Fibroblast of skin of right quadriceps (primary cell): Measurements from ENCODE around the gene CDS1.
A peak's percentile ranks its signal among the peaks of the same experiment; 100 is the strongest.
"Not testable (repeated sequence)": the region's sequence is repeated elsewhere in the genome, so short reads cannot be mapped to it uniquely, and the experiment has no call there.

ENCODE experiments used
- DNase-seq: peaks from one replicate; pipeline ENCODE4 v3.0.0-alpha.2; 2013

CDS1 gene

DNA sequence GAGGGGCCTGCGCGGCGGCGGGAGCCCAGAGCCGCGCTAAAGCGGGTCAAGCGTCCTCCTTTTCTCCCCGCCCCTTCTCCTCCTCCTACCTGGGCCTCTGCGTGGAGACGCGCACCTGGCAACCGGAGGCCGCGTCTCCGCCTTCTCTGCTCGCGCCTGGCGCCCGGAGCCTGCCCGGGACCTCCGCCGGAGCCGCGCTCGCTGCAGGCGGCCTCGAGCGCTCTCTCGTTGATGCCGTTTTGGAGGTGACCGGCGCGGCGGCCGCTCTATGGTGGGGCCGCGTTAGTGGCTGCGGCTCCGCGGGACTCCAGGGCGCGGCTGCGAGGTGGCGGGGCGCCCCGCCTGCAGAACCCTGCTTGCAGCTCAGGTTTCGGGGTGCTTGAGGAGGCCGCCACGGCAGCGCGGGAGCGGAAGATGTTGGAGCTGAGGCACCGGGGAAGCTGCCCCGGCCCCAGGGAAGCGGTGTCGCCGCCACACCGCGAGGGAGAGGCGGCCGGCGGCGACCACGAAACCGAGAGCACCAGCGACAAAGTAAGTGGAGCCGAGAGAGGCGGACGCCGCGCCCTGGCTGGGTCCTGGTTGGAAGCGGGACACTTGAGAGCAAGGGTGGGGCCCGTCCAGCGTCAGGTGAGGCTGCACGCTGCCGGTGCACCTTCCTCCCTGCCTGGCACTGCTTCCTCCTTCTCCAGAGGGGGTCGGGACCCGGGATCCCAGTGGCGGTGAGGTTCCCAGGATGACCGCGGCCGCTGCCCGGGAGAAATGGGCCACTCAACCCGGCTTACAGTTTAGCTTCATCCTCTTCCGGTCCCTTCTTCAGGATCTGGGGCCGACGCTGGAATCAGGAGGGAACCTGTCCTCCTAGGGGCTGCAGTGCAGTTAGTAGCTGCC is at the start of gene CDS1:
Gene CDS1, plus strand, starts transcription at position 140 of the 888 bp plus-strand sequence. Its CDS starts 275 bp downstream, at position 415.
- no peak for DNase-seq

DNA sequence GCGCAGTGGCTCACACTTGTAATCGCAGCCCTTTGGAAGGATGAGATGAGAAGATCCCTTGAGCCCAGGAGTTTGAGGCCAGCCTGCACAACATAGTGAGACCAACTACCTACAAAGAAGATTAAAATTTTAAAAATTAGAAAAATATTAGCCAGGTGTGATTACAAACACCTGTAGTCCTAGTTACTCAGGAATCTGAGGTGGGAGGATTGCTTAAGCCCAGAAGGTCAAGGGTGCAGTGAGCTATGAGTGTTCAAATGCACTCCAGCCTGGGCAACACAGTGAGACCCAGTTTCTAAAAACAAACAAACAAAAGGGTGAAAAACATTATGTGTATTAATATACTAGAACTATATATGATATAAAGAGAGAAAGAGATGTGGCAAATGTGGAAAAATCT is 47.0 kb upstream of the CDS1 start:
- DNase-seq = no peak

DNA sequence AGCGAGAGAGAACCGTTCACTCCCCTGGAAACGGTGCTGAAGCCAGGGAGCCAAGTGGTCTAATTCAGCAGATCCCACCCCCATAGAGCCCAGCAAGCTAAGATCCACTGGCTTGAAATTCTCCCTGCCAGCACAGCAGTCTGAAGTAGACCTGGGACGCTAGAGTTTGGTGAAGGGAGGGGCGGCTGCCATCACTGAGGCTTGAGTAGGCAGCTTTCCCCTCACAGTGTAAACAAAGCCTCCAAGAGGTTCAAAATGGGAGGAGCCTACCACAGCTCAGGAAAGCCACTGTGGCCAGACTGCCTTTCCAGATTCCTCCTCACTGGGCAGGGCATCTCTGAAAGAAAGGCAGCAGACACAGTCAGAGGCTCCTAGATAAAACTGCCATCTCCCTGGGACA is 37.8 kb upstream of the CDS1 start:
- DNase-seq = no peak

DNA sequence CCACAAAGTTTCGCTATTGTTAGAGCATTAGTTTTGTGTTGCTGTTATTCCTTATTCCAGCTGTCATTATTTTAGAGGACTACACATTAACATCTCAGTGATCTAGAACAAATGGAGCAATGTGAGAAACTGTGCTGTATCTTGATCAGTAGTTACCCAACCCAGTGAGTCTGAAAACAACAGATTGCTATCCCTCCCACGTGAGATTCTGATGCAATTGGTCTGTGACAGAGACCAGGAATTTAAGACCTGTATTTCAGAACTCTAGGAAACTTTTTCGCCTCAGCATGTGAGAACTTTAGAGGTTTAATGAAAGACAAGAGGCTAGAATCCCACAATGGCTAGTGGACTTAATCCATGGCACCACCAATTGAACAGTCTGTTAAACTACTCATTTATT is 35.7 kb upstream of the CDS1 start:
- no peak for DNase-seq

DNA sequence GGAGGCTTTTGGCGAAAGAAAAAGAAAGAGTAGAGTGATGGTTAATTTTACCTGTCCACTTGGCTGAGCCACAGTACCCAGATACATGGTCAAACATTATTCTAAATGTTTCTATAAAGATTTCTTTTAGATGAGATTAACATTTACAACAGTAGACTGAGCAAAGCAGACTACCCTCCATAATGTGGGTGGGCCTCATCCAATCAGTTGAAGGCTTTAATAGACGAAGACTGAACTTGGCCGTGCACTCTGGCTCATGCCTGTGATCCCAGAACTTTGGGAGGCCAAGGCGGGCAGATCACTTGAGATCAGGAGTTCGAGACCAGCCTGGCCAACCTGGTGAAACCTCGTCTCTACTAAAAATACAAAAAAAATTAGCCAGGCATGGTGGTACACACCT is 33.7 kb upstream of the CDS1 start:
- not testable (repeated sequence) for DNase-seq

DNA sequence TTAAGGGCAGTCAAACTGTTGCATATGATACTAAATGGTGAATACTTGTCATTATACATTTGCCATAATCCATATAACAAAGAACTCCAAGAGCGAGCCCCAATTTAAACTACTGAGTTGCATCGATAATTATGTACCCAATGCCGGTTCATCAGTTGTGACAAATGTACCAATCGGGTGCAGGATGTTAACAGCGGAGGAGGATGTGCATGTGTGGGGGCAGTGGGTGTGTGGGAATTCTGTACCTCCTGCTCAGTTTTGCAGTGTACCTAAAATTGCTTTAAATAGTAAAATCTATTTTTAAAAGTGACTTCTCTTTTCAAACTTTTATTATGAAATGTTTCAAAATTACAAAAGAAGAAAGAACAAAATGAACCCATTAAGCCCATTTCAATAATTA is 20.8 kb upstream of the CDS1 start:
- no peak for DNase-seq

DNA sequence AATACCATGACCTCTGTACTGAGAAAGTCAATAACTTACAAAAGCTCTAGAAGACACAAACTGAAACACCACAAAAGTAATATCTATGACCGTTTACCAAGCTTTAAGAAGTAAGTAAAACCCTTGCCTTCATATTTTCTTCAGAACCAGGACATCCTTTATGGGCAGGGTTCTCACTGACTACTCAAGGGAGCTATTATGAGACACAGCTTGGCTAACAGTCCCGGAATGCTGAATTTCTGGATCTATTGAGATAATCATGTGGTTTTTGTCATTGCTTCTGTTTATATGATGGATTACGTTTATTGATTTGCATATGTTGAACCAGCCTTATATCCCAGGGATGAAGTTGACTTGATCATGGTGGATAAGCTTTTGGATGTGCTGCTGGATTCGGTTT is 19.9 kb upstream of the CDS1 start:
- no peak for DNase-seq

DNA sequence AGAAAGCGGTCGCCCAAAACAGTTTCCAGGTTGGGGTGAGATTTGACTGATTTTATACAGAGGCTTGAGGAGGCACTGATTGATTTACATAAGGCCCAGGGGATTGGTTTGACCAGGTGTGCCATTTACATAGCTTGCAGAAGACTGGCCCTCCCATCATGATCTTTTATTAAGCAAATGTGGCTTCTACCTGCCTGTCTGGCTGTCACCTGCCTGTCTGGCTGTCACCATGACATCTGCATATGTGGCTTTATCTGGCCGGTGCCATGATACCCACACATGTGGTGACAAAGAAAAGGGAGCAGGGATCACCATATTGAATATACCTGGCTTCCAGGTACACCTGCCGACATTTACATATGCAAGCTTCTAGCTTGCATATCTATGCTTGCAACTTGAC is 17.0 kb upstream of the CDS1 start:
- no peak for DNase-seq

DNA sequence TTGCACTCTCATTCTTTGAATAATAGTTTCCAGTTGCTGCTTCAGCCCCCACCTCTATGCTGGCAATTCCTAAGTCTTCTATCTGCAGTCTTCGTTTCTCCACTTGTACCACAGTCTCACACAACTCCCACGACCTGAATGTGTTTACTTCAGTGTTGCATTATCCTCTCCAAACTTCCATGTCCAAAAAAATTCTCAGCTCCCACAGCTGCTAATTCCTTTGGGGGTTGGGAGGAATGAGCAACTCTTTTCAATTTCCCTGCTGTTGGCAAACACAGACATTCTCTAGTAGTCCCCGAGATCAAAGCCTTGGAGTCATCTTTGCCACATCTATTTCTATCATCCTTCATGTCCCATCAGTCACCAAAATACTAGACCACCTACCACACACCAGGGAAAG is 14.4 kb upstream of the CDS1 start:
- DNase-seq = no peak

DNA sequence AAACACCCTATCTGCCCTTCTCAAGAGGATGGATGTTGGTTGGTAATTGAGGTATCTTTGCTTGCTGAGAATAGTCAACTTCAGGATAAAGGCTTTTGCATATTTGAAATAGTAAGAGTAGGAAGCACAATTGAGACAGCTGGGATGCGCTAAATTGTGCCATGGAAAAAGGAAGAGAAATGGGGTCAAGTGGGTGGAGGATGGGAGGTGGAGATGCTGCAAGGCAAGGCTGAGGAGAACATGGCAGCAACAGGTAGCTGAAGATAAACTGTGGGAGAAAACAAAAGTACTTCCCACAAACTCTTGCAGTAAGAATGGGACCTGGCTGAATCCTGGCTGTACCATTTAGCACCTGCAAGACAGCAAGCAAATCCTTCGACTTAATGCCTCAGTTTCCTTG is 13.9 kb upstream of the CDS1 start:
- DNase-seq = no peak

DNA sequence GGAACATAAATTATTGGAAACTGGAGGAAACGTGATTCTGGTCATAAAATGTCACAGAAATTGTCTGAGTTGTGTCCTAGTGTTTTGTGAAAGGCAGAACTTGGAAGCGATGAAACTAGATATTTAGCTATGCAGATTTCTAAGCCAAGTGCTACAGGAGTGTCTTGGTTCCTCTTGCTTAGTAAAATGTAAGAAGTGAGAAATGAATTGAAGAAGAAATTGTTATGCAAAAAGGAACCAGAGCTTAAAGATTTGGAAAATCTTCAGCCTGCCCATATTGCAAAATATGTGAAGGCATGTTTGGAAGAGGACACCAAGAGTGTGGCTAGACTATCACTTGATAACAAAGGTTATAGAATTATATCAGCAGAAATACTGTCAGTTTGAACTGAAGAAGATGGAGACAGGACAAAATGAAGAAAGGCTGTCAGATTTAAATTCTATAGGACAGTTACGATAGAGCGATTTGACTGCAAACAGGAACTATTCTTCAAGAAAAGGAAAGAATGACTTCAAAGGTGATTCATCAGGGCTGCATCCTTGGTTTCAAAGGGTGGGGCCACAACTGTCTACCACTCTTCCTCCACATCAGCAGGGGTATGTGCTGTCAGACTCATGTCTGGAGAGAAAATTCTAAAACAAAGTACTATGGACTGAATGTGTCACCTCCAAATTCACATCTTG is 9.4 kb upstream of the CDS1 start:
- DNase-seq = no peak

DNA sequence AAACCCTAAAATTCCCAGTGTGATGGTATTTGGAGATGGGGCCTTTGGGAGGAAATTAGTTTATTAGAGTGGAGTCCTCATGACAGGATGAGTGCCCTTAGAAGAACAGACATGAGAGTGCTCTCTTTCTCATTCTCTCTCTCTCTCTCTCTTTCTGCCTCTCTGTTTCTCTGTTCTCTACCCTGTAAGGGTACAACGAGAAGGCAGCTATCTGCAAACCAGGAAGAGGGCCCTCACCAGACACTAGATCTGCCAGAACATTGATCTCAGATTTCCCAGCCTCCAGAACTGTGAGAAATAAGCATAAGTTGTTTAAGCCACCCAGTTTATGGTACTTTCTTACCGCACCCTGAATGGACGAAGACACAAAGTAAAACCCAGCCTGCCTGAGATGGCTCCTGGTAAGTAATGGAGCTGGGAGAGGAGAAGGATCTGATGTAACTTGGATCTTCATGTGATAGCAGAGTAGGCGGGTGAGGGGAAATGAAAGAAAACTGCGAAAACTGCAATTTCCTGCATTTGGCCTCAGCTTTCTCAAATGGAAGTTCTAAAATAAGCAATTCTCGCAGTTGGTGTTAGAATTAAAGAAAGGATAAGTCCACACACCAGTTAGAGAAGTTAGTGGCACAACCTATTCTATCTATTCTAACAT is 8.7 kb upstream of the CDS1 start:
- DNase-seq = no peak

DNA sequence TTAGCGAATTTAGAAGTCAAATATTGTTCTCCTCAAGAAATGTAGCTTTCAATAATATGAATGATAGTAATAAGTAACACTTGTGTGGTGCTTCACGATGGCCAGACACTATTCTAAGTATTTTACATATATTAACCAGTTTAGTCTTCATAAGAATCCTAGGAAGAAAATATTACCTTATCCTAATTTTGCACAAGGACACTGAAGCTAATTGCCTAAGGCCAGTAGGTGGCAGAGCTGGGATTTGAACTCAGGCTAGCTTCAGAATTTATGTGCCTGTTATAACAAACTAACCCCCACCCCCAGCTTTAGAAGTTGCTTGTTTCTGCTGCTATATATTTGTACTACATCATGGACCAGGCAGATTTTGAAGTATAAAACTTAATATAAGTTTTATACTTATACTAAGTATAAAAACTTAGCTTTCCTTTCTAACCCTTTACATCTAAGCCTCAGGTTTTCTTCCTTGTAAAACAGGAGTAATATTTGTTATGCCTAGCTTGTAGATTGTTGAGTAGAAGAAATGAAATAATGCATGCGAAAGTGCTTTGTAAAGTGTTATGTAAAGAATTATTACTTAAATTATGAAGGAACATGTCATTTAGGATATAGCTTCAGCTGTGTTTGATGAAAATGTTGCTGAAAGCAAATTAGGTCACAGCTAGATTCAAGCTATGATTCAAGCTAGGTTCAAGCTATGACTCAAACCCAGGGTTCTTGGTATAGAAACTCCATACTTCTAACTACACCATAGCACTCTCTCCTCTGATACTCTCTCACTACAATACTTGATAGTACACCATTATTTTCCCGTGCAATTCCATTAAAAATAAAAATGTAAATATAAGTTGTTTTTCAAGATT is 4.2 kb upstream of the CDS1 start:
- peak; percentile 42 for DNase-seq

DNA sequence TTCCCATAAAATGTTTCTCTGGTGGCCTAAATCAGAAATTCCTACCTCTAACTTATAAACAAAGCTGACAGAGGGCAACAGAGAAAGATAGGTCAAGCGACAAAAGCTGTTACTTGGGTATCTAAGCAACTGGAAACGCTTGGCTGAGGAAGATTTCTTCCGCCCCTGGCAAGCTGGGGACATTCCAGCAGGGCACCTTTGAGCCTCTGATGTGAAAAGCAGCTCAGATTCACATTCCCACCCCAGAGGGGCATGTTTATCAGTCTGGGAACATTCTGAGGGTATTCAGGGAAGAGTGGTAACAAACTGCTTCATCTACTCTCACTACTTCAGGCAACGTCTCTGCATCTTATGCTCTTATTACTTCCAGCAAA is 3.5 kb upstream of the CDS1 start:
- DNase-seq = no peak

DNA sequence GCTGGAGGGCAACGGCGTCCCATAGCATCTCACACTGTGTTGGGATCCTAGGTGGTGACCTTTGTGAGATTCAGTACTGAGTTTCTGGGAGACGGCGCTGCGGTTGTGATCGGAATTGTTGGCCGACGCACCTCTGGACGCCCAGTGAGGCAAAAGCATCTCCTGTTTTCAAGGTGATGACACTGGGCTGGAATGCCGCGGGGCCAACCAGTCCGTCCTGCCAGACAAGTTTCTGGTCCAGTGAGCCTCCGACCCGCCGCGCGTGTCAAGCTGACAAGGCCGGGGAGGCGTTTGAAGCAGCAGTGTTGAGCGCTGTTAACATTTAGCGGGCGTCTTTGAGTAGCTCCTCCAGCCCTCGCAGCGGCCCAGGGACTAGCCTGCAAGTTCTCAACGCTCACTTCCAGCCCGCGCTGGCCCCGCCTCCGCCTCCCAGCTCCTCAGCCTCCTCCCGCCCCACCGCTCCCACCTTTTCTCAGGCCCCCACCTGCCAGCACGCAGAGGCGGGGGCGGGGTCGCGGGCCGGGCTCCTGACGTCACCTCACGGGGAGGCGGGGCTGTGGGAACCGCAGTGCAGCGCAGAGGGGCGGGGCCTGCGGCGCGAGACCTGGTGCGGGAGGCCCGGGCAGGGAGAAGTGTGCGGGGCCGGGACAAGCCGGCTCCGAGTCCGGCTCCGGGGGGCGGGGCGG is 482 bp upstream of the CDS1 start:
- peak; percentile 37 for DNase-seq

DNA sequence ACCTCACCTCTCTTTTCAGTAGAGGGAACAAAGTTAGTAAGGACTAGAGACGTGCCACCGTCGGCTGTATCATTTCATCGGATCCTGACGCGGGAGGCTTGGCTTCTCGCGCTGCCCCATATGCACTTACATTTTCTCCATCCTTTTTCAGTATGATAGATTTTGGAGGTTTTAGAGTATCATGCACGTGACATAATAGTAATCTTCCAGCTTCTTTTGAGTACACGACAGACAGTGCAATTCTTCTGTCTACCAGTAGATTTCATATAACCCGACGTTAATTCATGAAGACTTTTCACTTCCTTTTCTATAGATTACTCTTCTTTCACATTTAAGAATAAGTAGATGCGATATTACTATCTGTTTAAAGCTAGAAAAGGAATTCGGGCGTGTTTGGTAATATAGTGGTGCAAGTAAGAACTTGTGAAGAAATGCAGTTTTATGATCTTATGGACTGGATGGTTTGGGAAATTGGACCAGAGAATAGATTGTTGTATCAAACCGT is 1.0 kb downstream of the CDS1 start:
- no peak for DNase-seq

DNA sequence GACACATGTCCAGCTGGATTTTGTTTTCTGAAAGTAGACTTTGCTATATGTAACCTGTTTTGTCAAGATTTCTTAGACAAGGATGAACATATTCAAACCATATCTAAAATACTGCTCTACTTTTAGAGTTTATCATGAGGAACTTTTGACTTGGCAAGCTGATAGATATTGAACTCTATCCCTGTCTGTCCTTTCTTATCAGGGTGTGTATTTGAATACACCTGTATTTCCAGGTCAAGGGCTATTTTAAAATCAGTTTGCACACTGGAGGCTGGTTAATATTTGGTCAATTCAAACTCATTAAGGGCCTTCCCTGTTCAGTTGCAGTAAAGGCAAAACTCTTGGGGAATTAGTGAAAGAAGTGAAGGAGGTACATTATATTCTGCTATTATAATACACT is 2.3 kb downstream of the CDS1 start:
- DNase-seq = no peak

DNA sequence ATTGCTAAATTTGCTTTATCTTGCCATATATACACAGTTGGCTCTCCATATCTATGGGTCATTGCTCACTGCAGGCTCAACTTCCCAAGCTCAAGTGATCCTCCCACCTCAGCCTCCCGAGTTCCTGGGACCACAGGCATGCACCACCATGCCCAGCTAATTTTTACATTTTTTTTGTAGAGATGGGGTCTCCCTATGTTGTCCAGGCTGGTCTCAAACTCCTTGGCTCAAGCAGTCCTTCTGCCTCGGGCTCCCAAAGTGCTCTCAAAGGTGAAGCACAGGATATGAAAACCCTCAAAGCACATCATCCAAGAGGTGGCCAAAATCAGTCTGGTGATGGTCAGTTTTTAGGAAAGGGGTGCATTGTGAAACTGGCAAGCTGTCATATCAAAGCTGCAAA is 11.8 kb downstream of the CDS1 start:
- DNase-seq = no peak

DNA sequence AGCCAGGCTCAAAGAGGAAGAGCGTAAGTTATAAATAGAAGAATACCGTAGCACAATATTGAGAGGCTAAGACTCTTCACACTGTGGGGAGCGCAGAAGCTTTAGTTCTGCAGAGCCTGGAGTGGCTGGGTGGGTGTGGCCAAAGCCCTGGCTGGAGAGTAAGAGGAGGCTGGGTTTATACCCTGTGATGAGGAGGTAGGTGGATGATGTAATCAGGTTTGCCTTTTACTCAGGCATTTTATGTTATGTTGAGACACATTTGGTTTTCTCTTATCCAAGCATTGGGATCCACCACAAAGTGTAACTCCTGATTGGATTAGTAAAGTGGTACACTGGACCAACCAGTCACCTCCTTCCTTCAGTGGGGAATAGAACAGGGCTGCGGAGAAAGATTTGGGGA is 13.9 kb downstream of the CDS1 start:
- peak; percentile 2 for DNase-seq

DNA sequence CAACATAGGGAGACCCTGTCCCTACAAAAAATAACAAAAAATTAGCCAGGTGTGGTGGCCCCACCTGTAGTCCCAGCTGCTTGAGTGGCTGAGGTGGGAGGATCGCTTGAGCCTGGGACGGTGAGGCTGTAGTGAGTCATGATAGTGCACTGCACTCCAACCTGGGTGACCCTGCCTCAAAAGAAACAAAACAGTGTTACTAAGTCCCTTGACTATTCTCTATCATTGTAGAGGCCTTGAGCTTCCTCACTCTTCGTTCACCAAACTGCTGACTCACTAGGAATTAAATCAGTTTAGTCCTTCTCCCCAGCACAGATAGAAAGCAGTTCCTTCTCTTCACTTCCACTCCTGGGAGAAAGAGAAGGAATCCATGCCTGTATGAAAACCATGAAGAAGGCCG is 14.5 kb downstream of the CDS1 start:
- DNase-seq = no peak

DNA sequence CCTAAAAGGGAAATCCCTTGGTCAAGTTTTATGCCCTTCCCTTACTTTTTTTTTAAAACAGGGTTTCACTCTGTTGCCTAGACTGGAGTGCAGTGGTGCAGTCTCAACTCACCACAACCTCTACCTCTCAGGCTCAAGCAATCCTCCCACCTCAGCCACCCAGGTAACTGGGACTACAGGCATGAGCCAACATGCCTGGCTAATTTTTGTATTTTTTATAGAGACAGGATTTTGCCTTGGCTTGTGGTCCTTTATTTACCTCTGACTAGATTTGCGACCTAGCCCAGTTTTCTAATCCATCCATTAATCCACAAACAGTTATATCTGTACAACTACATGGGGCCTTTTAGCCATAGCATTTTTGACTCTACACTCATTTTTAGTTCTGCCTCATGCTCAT is 23.7 kb downstream of the CDS1 start:
- no peak for DNase-seq

DNA sequence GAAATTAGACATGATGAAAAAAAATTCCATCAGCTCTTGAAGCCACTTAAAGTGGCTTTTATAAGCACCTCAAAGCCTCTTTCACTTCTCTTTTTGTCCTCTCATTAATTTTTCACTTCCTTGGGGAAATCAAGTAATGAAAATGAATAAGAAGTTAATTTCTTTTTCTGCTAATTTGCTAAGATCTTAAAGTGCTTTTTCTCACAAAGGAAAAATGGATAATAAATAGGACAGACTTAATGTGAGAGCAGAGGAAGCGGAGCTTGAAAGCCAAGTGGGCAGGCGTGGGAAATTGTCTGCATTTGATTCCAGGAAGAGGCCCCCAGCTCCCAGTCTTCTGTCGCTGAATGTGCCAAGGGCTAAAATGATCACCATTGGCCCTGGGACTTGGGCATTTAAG is 28.6 kb downstream of the CDS1 start:
- DNase-seq = no peak
